Spleen (tissue), 11 donors: ENCODE data around the gene OPHN1. TPM values are rescaled to one million over a fixed set of nuclear protein-coding genes. Genes with fewer than 3 reads are reported as not detected.

Experiments
- DNase-seq: peaks from one replicate; pipeline ENCODE4 v3.0.0-alpha.2; 2020
- H3K27ac ChIP-seq, 8 donors: fragments of 200-600 bp; sonication (generic) in 7 of 8; 1 replicate in 4 of 8; 2 replicates in 4 of 8; pipeline versions ENCODE4 v1.5.0 to v1.8.0; 2016 to 2021; ENCODE audit warnings: inconsistent platforms in 4 of 8, mild to moderate bottlenecking in 4 of 8, moderate library complexity in 1 of 8
- H3K27me3 ChIP-seq, 7 donors: fragments of 200-600 bp; sonication (generic) in 6 of 7; replicated peaks in 1 of 7; 1 replicate in 4 of 7; 2 replicates in 3 of 7; pipeline versions ENCODE4 v1.5.0 to v1.8.0; 2016 to 2021; ENCODE audit warnings: inconsistent platforms in 3 of 7, mild to moderate bottlenecking in 1 of 7
- H3K36me3 ChIP-seq, 6 donors: fragments of 200-600 bp; sonication (generic) in 5 of 6; 1 replicate in 4 of 6; 2 replicates in 2 of 6; pipeline versions ENCODE4 v1.5.0 to v1.8.0; 2016 to 2021; ENCODE audit warnings: inconsistent platforms in 2 of 6
- H3K4me1 ChIP-seq, 6 donors: fragments of 200-600 bp; sonication (generic) in 5 of 6; 1 replicate in 3 of 6; 2 replicates in 3 of 6; pipeline versions ENCODE4 v1.5.0 to v1.8.0; 2016 to 2021; ENCODE audit warnings: inconsistent platforms in 3 of 6
- H3K4me3 ChIP-seq, 8 donors: fragments of 200-600 bp; sonication (generic) in 7 of 8; 1 replicate in 4 of 8; 2 replicates in 4 of 8; pipeline versions ENCODE4 v1.5.0 to v1.8.0; 2016 to 2021; ENCODE audit warnings: inconsistent platforms in 4 of 8, mild to moderate bottlenecking in 4 of 8, moderate library complexity in 2 of 8
- H3K9me3 ChIP-seq, 8 donors: fragments of 200-600 bp; sonication (generic) in 7 of 8; 1 replicate in 4 of 8; 2 replicates in 4 of 8; pipeline versions ENCODE4 v1.5.0 to v1.8.0; 2016 to 2021; ENCODE audit warnings: inconsistent platforms in 4 of 8
- CTCF ChIP-seq, 11 experiments: fragments of 200-600 bp in 7 of 11; fragments of 450-650 bp in 4 of 11; sonication (generic) in 4 of 11; IDR thresholded peaks in 8 of 11; conservative IDR thresholded peaks in 3 of 11; 1 replicate in 7 of 11; 2 replicates in 4 of 11; pipeline versions ENCODE4 v1.4.0 to v1.8.0; 2016 to 2021; ENCODE audit warnings: antibody characterized with exemption in 11 of 11, inconsistent platforms in 4 of 11, mild to moderate bottlenecking in 1 of 11
- POLR2A ChIP-seq, 3 donors: fragments of 450-650 bp; IDR thresholded peaks; one replicate each; pipeline ENCODE4 v1.5.1; 2017; ENCODE audit warnings: antibody characterized with exemption in 3 of 3, mild to moderate bottlenecking in 1 of 3
- POLR2AphosphoS5 ChIP-seq, 3 donors: sonication (generic); formaldehyde crosslinking; IDR thresholded peaks; one replicate each; pipeline ENCODE4 v1.5.1; 2017; ENCODE audit warnings: antibody characterized with exemption in 3 of 3
- WGBS, 5 donors: extraction: QIAGEN DNeasy Blood & Tissue Kit in 3 of 5; methylation state at CpG; one replicate each; pipeline versions ENCODE4 v1.1.5 to v1.1.7; 2013 to 2018; 5-methylcytosine and 5-hydroxymethylcytosine counted together
- intact Hi-C: fragments of 100-400 bp; cut with DNase I; formaldehyde crosslinking; loops from one replicate; pipeline ENCODE4 v1.15.0; 2023; ENCODE audit warnings: low total_unique reads
- polyA plus RNA-seq, 3 donors: library from polyadenylated mRNA; stranded (reverse); fragments of 200-250 nt; gene quantifications; one replicate each; pipeline ENCODE4 v1.2.1, GENCODE V29; 2013
- total RNA-seq, 7 donors: library from RNA; depleted of rRNA in 3 of 7; stranded (reverse); fragments of >200 nt in 3 of 7; fragmentation: NEBNext Ultra II Directional in 4 of 7; extraction: Animal tissue kit (Norgen Biotek cat#: 25700) in 4 of 7; gene quantifications; one replicate each; pipeline versions ENCODE4 v1.1.0 to v1.2.1, GENCODE V29; 2016 to 2021
- donor health status: healthy with polysubstance abuse.
- donor health status: DM: no; HTN: no; CAD: no; lungs with moderate emphysema.
- donor health status: DM: no; HTN: no; CAD: no.
- donor health status: Bipolar disorder and iron deficiency.
- donor health status: healthy.
- donor health status: DM: no; HTN: no; CAD: no.
- donor health status: DM: yes; HTN: yes; CAD: no.

OPHN1 gene
- total and polyA plus RNA-seq, 10 donors, result 0.20 to 4.6 (median 3.1) TPM

- TF ChIP-seq POLR2AphosphoS5 (IDR thresholded peaks at IDR 0.05) (no peak), POLR2A (IDR thresholded peaks at IDR 0.05) (no peak), CTCF (IDR thresholded peaks at IDR 0.05 in 8 of 11, conservative IDR thresholded peaks at IDR 0.05 in 3 of 11) (no peak)
- intact Hi-C loops, result no loop called here
- Histone ChIP-seq H3K4me1 (no peaks in the 10 kb centered on the region), H3K27ac (no peak overlapping the region), H3K9me3 (no peaks in the 10 kb centered on the region), H3K27me3 (no peaks in the 10 kb centered on the region), H3K4me3 (no peak overlapping the region), H3K36me3 (no peaks in the 10 kb centered on the region)
- no peak for DNase-seq
- WGBS, 5 donors, result 37 to 50% (median 43%) methylated on average over 3 of the region's 3 CpGs
These were observed 240.1 kb downstream of the OPHN1 start for GRCh38 chrX:68193234-68193633.

- Histone ChIP-seq H3K27ac (no peak overlapping the region), H3K4me3 (no peak overlapping the region), H3K9me3 (no peaks in the 10 kb centered on the region), H3K4me1 (no peaks in the 10 kb centered on the region), H3K36me3 (no peaks in the 10 kb centered on the region), H3K27me3 (no peaks in the 10 kb centered on the region)
- TF ChIP-seq CTCF (IDR thresholded peaks at IDR 0.05 in 8 of 11, conservative IDR thresholded peaks at IDR 0.05 in 3 of 11) (no peak), POLR2AphosphoS5 (IDR thresholded peaks at IDR 0.05) (no peak), POLR2A (IDR thresholded peaks at IDR 0.05) (no peak)
- intact Hi-C loops, result no loop called here
- no peak for DNase-seq
- WGBS, 5 donors, result 44 to 91% (median 82%) methylated on average over 2 of the region's 2 CpGs
These were observed 242.5 kb downstream of the OPHN1 start for GRCh38 chrX:68190799-68191198.

- intact Hi-C loops, result no loop called here
- no peaks in the 10 kb centered on the region for H3K4me1 ChIP-seq
- no peak overlapping the region for H3K4me3 ChIP-seq
- WGBS, 5 donors, result 11 to 17% (median 12%) methylated on average over 2 of the region's 2 CpGs
- H3K27me3 ChIP-seq, result peaks cover 0 to 8% (median 0%) of the 10 kb centered on the region in 7 donors
- H3K27ac ChIP-seq, result no peak overlapping the region
- H3K36me3 ChIP-seq, result no peaks in the 10 kb centered on the region
- no peaks in the 10 kb centered on the region for H3K9me3 ChIP-seq
- no peak for DNase-seq
- TF ChIP-seq POLR2AphosphoS5 (IDR thresholded peaks at IDR 0.05) (no peak), CTCF (IDR thresholded peaks at IDR 0.05 in 8 of 11, conservative IDR thresholded peaks at IDR 0.05 in 3 of 11) (no peak), POLR2A (IDR thresholded peaks at IDR 0.05) (no peak)
These were observed 246.6 kb downstream of the OPHN1 start for GRCh38 chrX:68186552-68187262.

GRCh38 chrX:68185161-68185560, 248.1 kb downstream of the OPHN1 start:
- H3K27ac ChIP-seq, result no peak overlapping the region
- H3K9me3 ChIP-seq, result no peaks in the 10 kb centered on the region
- peaks cover 0 to 11% (median 0%) of the 10 kb centered on the region in 7 donors for H3K27me3 ChIP-seq
- H3K4me1 ChIP-seq, result no peaks in the 10 kb centered on the region
- intact Hi-C loops, result no loop called here
- H3K4me3 ChIP-seq, result no peak overlapping the region
- TF ChIP-seq POLR2A (IDR thresholded peaks at IDR 0.05) (no peak), POLR2AphosphoS5 (IDR thresholded peaks at IDR 0.05) (no peak), CTCF (IDR thresholded peaks at IDR 0.05 in 8 of 11, conservative IDR thresholded peaks at IDR 0.05 in 3 of 11) (no peak)
- H3K36me3 ChIP-seq, result no peaks in the 10 kb centered on the region
- DNase-seq, result no peak
- 53 to 95% (median 69%) methylated on average over 1 of the region's 1 CpG for WGBS, 5 donors
